H9 (cell line): Measurements from ENCODE around the gene ACTR2. TPM values are rescaled to one million over a fixed set of nuclear protein-coding genes. Genes with fewer than 3 reads are reported as not detected.
A peak's percentile ranks its signal among the peaks of the same experiment; 100 is the strongest.

ENCODE experiments used
- DNase-seq: peaks from one replicate; pipeline ENCODE4 v3.0.0-alpha.2; 2017
- H2AFZ ChIP-seq: one replicate; pipeline ENCODE4 v1.6.1; 2013; ENCODE audit warnings: mild to moderate bottlenecking, low read length, control low read depth, moderate library complexity
- H2AK5ac ChIP-seq: 2 replicates; pipeline ENCODE4 v1.6.1; 2013; ENCODE audit warnings: low read length, control low read depth, mixed read lengths; ENCODE audit not compliant: insufficient read length
- H2BK120ac ChIP-seq: one replicate; pipeline ENCODE4 v1.6.1; 2013; ENCODE audit warnings: low read depth, mild to moderate bottlenecking, low read length, control low read depth, inconsistent platforms; ENCODE audit not compliant: poor library complexity, severe bottlenecking
- H2BK12ac ChIP-seq: 2 replicates; pipeline ENCODE4 v1.6.1; 2013; ENCODE audit warnings: low read length, control low read depth, mixed read lengths, low read depth; ENCODE audit not compliant: insufficient read length
- H2BK15ac ChIP-seq: 2 replicates; pipeline ENCODE4 v1.6.1; 2013; ENCODE audit warnings: low read depth, low read length, control low read depth
- H2BK20ac ChIP-seq: one replicate; pipeline ENCODE4 v1.6.1; 2013; ENCODE audit warnings: low read depth, mild to moderate bottlenecking, low read length, control low read depth, inconsistent platforms; ENCODE audit not compliant: poor library complexity, severe bottlenecking
- H2BK5ac ChIP-seq: 2 replicates; pipeline ENCODE4 v1.6.1; 2013; ENCODE audit warnings: low read length, control low read depth, mixed read lengths; ENCODE audit not compliant: insufficient read length
- H3K14ac ChIP-seq: 2 replicates; pipeline ENCODE4 v1.6.1; 2013; ENCODE audit warnings: low read length, control low read depth; ENCODE audit not compliant: insufficient read depth
- H3K18ac ChIP-seq: 2 replicates; pipeline ENCODE4 v1.6.1; 2013; ENCODE audit warnings: low read depth, mild to moderate bottlenecking, mixed read lengths, low read length, control low read depth; ENCODE audit not compliant: insufficient read length
- H3K23ac ChIP-seq: 2 replicates; pipeline ENCODE4 v1.6.1; 2013; ENCODE audit warnings: low read length, control low read depth, mixed read lengths, low read depth; ENCODE audit not compliant: insufficient read length
- H3K23me2 ChIP-seq: 2 replicates; pipeline ENCODE4 v1.6.1; 2013; ENCODE audit warnings: low read depth, mild to moderate bottlenecking, mixed read lengths, low read length, control low read depth; ENCODE audit not compliant: insufficient read length, poor library complexity, severe bottlenecking
- H3K27ac ChIP-seq: 2 replicates; pipeline ENCODE4 v1.5.1; 2013; ENCODE audit warnings: low read length, control low read depth, mixed read lengths, low read depth; ENCODE audit not compliant: insufficient read length
- H3K27me3 ChIP-seq: 2 replicates; pipeline ENCODE4 v1.6.1; 2013; ENCODE audit warnings: low read length, control low read depth, inconsistent platforms; ENCODE audit not compliant: insufficient read depth
- H3K4ac ChIP-seq: 2 replicates; pipeline ENCODE4 v1.6.1; 2013; ENCODE audit warnings: low read depth, mild to moderate bottlenecking, control low read depth, inconsistent platforms, low read length, moderate library complexity
- H3K4me1 ChIP-seq: 2 replicates; pipeline ENCODE4 v1.6.1; 2013; ENCODE audit warnings: low read length, control low read depth, inconsistent platforms; ENCODE audit not compliant: insufficient read depth
- H3K4me2 ChIP-seq: 2 replicates; pipeline ENCODE4 v1.6.1; 2013; ENCODE audit warnings: low read length, control low read depth, mixed read lengths; ENCODE audit not compliant: insufficient read length, insufficient read depth
- H3K56ac ChIP-seq: 2 replicates; pipeline ENCODE4 v1.6.1; 2013; ENCODE audit warnings: low read depth, mild to moderate bottlenecking, mixed read lengths, low read length, control low read depth; ENCODE audit not compliant: insufficient read length
- H3K79me1 ChIP-seq: 2 replicates; pipeline ENCODE4 v1.6.1; 2013; ENCODE audit warnings: low read depth, mild to moderate bottlenecking, moderate library complexity, low read length, control low read depth, inconsistent platforms; ENCODE audit not compliant: insufficient read depth, poor library complexity, severe bottlenecking
- H3K79me2 ChIP-seq: 2 replicates; pipeline ENCODE4 v1.6.1; 2013; ENCODE audit warnings: low read length, control low read depth, inconsistent platforms; ENCODE audit not compliant: insufficient read depth
- H3K9ac ChIP-seq: 2 replicates; pipeline ENCODE4 v1.6.1; 2013; ENCODE audit warnings: low read length, control low read depth, mixed read lengths; ENCODE audit not compliant: insufficient read length; ENCODE audit errors: extremely low read depth
- H3K9me3 ChIP-seq: one replicate; pipeline ENCODE4 v1.6.1; 2013; ENCODE audit warnings: low read depth, low read length, inconsistent platforms; ENCODE audit not compliant: control insufficient read depth
- H3T11ph ChIP-seq: one replicate; pipeline ENCODE4 v1.6.1; 2013; ENCODE audit warnings: mild to moderate bottlenecking, low read length, control low read depth, inconsistent platforms
- H4K20me1 ChIP-seq: one replicate; pipeline ENCODE4 v1.6.1; 2013; ENCODE audit not compliant: control insufficient read depth, insufficient read length, insufficient read depth
- H4K5ac ChIP-seq: 2 replicates; pipeline ENCODE4 v1.6.1; 2013; ENCODE audit warnings: low read depth, mild to moderate bottlenecking, mixed read lengths, low read length, control low read depth; ENCODE audit not compliant: insufficient read length
- H4K8ac ChIP-seq: replicated peaks from 2 replicates; pipeline ENCODE4 v1.6.1; 2013; ENCODE audit warnings: low read length, control low read depth, mixed read lengths, low read depth; ENCODE audit not compliant: insufficient read length
- H4K91ac ChIP-seq: 2 replicates; pipeline ENCODE4 v1.6.1; 2013; ENCODE audit warnings: low read depth, mild to moderate bottlenecking, moderate library complexity, mixed read lengths, low read length, control low read depth; ENCODE audit not compliant: insufficient read length
- H3K27ac Mint-ChIP-seq, 3 experiments: 2 replicates in 2 of 3; 3 replicates in 1 of 3; pipeline ENCODE4 v1.8.0; 2020 to 2021; ENCODE audit warnings: mixed read lengths in 3 of 3, mild to moderate bottlenecking in 1 of 3, moderate library complexity in 1 of 3
- H3K27me3 Mint-ChIP-seq: 2 replicates; pipeline ENCODE4 v1.8.0; 2021; ENCODE audit warnings: low read depth, mild to moderate bottlenecking, moderate library complexity, mixed read lengths
- H3K36me3 Mint-ChIP-seq, 3 experiments: 2 replicates in 2 of 3; 3 replicates in 1 of 3; pipeline ENCODE4 v1.8.0; 2020 to 2021; ENCODE audit warnings: low read depth in 3 of 3, mixed read lengths in 3 of 3; ENCODE audit not compliant: insufficient read depth in 1 of 3
- H3K4me1 Mint-ChIP-seq, 2 experiments: 2 replicates each; pipeline ENCODE4 v1.8.0; 2020; ENCODE audit warnings: mixed read lengths in 2 of 2
- H3K4me3 Mint-ChIP-seq, 2 experiments: 2 replicates in 1 of 2; 3 replicates in 1 of 2; pipeline ENCODE4 v1.8.0; 2020 to 2021; ENCODE audit warnings: mild to moderate bottlenecking in 2 of 2, mixed read lengths in 2 of 2, moderate library complexity in 1 of 2
- H3K9me3 Mint-ChIP-seq, 2 experiments: 2 replicates in 1 of 2; 3 replicates in 1 of 2; pipeline ENCODE4 v1.8.0; 2020; ENCODE audit warnings: mild to moderate bottlenecking in 2 of 2, mixed read lengths in 2 of 2, moderate library complexity in 1 of 2
- WGBS: extraction: QIAGEN DNeasy Blood & Tissue Kit; methylation state at CpG from one replicate; pipeline ENCODE4 v1.1.7; 2013; ENCODE audit warnings: missing lambda C conversion rate, low lambda C conversion rate, mixed read lengths; ENCODE audit not compliant: insufficient read length; ENCODE audit errors: extremely low coverage; 5-methylcytosine and 5-hydroxymethylcytosine counted together
- total RNA-seq: library from RNA; stranded (reverse); gene quantifications from 2 replicates; pipeline ENCODE4 v1.2.1, GENCODE V29; 2021
- TF ChIP-seq, protein P1 (sequence below): fragments of 200-600 bp; sonication (generic); conservative IDR thresholded peaks from 3 replicates; pipeline ENCODE4 v1.8.0; 2021; ENCODE audit warnings: antibody characterized with exemption, mild to moderate bottlenecking

Gene ACTR2
- total RNA-seq, 1 experiment from 2014 or later: 176 TPM

DNA sequence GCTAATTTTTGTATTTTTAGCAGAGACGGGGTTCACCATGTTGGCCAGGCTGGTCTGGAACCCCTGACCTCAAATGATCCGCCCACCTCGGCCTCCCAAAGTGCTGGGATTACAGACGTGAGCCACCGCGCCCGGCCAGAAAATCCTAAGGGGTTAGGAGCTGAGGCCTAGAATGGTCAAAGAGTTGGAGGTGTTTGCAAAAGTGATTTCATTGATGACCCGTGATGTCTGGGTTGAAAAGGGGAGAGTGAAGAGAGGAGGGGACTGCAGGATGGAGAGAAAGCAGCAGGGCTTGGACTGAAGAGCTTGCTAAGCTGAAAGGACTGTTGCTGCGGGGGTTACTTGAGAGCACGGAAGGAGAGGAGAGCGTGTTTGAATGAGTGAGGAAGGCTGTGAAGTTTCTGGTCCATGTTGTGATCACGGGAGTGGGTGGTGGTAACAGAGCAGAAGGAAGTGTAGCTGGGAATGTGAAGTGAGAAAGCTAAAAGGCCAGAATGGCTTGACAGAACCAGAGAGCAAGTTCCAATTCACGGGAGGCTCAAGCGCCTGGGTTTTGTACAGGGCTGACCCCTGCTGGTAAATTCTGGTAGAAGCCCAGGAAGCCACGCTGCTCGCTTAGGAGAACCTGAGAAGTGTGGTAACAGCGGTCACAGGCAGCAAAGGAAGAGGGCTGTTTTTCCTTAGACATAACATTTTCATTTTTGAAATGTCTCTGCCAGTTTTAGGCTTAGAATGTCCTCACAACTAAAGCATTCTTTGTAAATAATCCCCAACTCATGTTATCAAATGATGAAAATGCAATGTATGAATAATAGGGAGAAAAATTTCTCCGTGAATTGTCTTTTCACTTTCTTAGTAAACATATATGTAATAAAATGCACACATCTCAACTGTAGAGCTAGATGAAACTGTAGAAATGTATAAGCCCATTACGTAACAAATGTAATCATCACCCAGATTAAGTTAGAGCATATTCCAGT is 40.5 kb upstream of the ACTR2 start:
- Histone ChIP-seq H3K79me2 (no peaks in the 10 kb centered on the region), H2AFZ (peak overlapping the region; percentile 91), H2BK120ac (no peak overlapping the region), H3K9me3 (no peaks in the 10 kb centered on the region), H3K79me1 (no peaks in the 10 kb centered on the region), H2BK12ac (no peak overlapping the region), H3K18ac (no peak overlapping the region), H3K9ac (no peak overlapping the region), H3K27me3 (no peaks in the 10 kb centered on the region), H2AK5ac (no peak overlapping the region), H3K14ac (no peak overlapping the region), H4K8ac (no peak overlapping the region), H4K91ac (no peak overlapping the region), H3K27ac (no peak overlapping the region), H3K23me2 (no peaks in the 10 kb centered on the region), H2BK15ac (no peak overlapping the region), H3K23ac (no peak overlapping the region), H3K56ac (no peak overlapping the region), H3K4me2 (no peak overlapping the region), H3K4ac (no peak overlapping the region), H3K4me1 (no peaks in the 10 kb centered on the region; the same call in 1 of the 2 replicates), H4K20me1 (no peaks in the 10 kb centered on the region), H2BK20ac (no peak overlapping the region), H3T11ph (no peak overlapping the region), H2BK5ac (no peak overlapping the region), H4K5ac (no peak overlapping the region)
- Mint-ChIP-seq H3K4me1 (peaks cover 11 to 12% of the 10 kb centered on the region in 2 experiments), H3K4me3 (no peak overlapping the region), H3K36me3 (no peaks in the 10 kb centered on the region), H3K27ac (no peak overlapping the region), H3K9me3 (no peaks in the 10 kb centered on the region), H3K27me3 (peaks cover 33% of the 10 kb centered on the region)
- TF ChIP-seq, protein P1, sequence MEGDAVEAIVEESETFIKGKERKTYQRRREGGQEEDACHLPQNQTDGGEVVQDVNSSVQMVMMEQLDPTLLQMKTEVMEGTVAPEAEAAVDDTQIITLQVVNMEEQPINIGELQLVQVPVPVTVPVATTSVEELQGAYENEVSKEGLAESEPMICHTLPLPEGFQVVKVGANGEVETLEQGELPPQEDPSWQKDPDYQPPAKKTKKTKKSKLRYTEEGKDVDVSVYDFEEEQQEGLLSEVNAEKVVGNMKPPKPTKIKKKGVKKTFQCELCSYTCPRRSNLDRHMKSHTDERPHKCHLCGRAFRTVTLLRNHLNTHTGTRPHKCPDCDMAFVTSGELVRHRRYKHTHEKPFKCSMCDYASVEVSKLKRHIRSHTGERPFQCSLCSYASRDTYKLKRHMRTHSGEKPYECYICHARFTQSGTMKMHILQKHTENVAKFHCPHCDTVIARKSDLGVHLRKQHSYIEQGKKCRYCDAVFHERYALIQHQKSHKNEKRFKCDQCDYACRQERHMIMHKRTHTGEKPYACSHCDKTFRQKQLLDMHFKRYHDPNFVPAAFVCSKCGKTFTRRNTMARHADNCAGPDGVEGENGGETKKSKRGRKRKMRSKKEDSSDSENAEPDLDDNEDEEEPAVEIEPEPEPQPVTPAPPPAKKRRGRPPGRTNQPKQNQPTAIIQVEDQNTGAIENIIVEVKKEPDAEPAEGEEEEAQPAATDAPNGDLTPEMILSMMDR: peak; percentile 86
- no CpG with 5 or more reads among the region's 19 CpGs for WGBS
- peak; percentile 83 for DNase-seq
